ENCODE results near the gene GRB2. TPM values are rescaled to one million over a fixed set of nuclear protein-coding genes. Genes with fewer than 3 reads are reported as not detected.

GRB2 gene
- total RNA-seq, 2 donors from 2014 or later = 117 to 126 TPM

Small RNAs within 50 kb of the gene (microRNA-seq; reads per million reads assigned to microRNA genes)
- gene MIR3678 = not detected

Other genes with a start within 250 kb of the GRB2 start
- gene SUMO2, start 222.7 kb downstream of the GRB2 start, total RNA-seq = 100 to 1,000 TPM; 298 to 319 TPM
- 10 to 100 TPM; 42.2 to 86.8 TPM for gene NUP85, start 200.0 kb downstream of the GRB2 start, total RNA-seq
- 10 to 100 TPM; 32.5 to 48.4 TPM for gene GGA3, start 144.1 kb downstream of the GRB2 start, total RNA-seq
- 100 to 1,000 TPM in 1 of 2 donors, 10 to 100 TPM in 1; 62.9 to 118 TPM for gene MRPS7, start 143.8 kb downstream of the GRB2 start, total RNA-seq
- gene MIF4GD, start 134.4 kb downstream of the GRB2 start, total RNA-seq = 10 to 100 TPM; 18.5 to 19.2 TPM
- 10 to 100 TPM in 1 of 2 donors, 1 to 10 TPM in 1; 9.8 to 24.8 TPM for gene SLC25A19, start 116.2 kb downstream of the GRB2 start, total RNA-seq
- gene TMEM94, start 51.0 kb upstream of the GRB2 start, total RNA-seq = 10 to 100 TPM; 88.3 to 95.7 TPM
- gene CASKIN2, start 109.9 kb upstream of the GRB2 start, total RNA-seq = 10 to 100 TPM; 26.5 to 28.6 TPM
- gene TSEN54, start 110.8 kb upstream of the GRB2 start, total RNA-seq = 10 to 100 TPM; 29.7 to 50.7 TPM
- gene LLGL2, start 120.0 kb upstream of the GRB2 start, total RNA-seq = 100 to 1,000 TPM; 401 to 497 TPM
- gene MYO15B, start 182.1 kb upstream of the GRB2 start, total RNA-seq = 100 to 1,000 TPM; 210 to 462 TPM
- 10 to 100 TPM in 1 of 2 donors, 1 to 10 TPM in 1; 5.1 to 39.9 TPM for gene SMIM5, start 227.8 kb upstream of the GRB2 start, total RNA-seq